Measurements from ENCODE around the gene NLGN1. TPM values are rescaled to one million over a fixed set of nuclear protein-coding genes. Genes with fewer than 3 reads are reported as not detected.

Gene NLGN1
- total and polyA plus RNA-seq, 2 of the 8 experiments (the other 6 are each of a cell fraction or from before 2014, with no cell fraction given): 7.8 to 14.8 TPM

DNA sequence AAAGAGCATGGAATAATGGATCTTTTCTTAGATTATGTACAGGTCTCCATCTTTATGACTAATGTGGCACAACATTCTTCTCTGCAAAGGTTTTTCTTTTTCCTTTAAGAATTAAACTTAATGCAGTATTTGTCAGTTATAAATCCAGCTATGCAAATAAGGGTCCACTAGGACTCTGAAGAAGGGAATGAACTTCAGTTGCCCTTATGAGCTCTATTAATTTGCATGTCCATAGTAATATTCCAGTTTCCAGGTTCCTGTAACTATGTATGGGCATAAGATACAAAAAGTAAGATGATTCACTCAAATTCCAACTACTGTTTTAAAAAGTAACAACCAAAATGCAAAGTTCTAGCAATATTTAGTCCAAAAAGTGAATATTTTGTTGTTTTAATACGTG is 337.4 kb downstream of the NLGN1 start (continued):
- TF ChIP-seq, protein P1, sequence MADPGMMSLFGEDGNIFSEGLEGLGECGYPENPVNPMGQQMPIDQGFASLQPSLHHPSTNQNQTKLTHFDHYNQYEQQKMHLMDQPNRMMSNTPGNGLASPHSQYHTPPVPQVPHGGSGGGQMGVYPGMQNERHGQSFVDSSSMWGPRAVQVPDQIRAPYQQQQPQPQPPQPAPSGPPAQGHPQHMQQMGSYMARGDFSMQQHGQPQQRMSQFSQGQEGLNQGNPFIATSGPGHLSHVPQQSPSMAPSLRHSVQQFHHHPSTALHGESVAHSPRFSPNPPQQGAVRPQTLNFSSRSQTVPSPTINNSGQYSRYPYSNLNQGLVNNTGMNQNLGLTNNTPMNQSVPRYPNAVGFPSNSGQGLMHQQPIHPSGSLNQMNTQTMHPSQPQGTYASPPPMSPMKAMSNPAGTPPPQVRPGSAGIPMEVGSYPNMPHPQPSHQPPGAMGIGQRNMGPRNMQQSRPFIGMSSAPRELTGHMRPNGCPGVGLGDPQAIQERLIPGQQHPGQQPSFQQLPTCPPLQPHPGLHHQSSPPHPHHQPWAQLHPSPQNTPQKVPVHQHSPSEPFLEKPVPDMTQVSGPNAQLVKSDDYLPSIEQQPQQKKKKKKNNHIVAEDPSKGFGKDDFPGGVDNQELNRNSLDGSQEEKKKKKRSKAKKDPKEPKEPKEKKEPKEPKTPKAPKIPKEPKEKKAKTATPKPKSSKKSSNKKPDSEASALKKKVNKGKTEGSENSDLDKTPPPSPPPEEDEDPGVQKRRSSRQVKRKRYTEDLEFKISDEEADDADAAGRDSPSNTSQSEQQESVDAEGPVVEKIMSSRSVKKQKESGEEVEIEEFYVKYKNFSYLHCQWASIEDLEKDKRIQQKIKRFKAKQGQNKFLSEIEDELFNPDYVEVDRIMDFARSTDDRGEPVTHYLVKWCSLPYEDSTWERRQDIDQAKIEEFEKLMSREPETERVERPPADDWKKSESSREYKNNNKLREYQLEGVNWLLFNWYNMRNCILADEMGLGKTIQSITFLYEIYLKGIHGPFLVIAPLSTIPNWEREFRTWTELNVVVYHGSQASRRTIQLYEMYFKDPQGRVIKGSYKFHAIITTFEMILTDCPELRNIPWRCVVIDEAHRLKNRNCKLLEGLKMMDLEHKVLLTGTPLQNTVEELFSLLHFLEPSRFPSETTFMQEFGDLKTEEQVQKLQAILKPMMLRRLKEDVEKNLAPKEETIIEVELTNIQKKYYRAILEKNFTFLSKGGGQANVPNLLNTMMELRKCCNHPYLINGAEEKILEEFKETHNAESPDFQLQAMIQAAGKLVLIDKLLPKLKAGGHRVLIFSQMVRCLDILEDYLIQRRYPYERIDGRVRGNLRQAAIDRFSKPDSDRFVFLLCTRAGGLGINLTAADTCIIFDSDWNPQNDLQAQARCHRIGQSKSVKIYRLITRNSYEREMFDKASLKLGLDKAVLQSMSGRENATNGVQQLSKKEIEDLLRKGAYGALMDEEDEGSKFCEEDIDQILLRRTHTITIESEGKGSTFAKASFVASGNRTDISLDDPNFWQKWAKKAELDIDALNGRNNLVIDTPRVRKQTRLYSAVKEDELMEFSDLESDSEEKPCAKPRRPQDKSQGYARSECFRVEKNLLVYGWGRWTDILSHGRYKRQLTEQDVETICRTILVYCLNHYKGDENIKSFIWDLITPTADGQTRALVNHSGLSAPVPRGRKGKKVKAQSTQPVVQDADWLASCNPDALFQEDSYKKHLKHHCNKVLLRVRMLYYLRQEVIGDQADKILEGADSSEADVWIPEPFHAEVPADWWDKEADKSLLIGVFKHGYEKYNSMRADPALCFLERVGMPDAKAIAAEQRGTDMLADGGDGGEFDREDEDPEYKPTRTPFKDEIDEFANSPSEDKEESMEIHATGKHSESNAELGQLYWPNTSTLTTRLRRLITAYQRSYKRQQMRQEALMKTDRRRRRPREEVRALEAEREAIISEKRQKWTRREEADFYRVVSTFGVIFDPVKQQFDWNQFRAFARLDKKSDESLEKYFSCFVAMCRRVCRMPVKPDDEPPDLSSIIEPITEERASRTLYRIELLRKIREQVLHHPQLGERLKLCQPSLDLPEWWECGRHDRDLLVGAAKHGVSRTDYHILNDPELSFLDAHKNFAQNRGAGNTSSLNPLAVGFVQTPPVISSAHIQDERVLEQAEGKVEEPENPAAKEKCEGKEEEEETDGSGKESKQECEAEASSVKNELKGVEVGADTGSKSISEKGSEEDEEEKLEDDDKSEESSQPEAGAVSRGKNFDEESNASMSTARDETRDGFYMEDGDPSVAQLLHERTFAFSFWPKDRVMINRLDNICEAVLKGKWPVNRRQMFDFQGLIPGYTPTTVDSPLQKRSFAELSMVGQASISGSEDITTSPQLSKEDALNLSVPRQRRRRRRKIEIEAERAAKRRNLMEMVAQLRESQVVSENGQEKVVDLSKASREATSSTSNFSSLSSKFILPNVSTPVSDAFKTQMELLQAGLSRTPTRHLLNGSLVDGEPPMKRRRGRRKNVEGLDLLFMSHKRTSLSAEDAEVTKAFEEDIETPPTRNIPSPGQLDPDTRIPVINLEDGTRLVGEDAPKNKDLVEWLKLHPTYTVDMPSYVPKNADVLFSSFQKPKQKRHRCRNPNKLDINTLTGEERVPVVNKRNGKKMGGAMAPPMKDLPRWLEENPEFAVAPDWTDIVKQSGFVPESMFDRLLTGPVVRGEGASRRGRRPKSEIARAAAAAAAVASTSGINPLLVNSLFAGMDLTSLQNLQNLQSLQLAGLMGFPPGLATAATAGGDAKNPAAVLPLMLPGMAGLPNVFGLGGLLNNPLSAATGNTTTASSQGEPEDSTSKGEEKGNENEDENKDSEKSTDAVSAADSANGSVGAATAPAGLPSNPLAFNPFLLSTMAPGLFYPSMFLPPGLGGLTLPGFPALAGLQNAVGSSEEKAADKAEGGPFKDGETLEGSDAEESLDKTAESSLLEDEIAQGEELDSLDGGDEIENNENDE (IDR thresholded peaks at IDR 0.05; ENCODE audit: insufficient replicate concordance, low read length): no peak
- TF ChIP-seq ZNF274 (IDR thresholded peaks at IDR 0.05; ENCODE audit: borderline replicate concordance, extremely low read depth, low read length) (no peak), TCF12 (IDR thresholded peaks at IDR 0.05; ENCODE audit: low read depth, low read length) (no peak), SP1 (IDR thresholded peaks at IDR 0.05; ENCODE audit: low read depth, low read length) (no peak), CHD1 (IDR thresholded peaks at IDR 0.05; ENCODE audit: low read depth, low read length) (no peak), EZH2 (IDR thresholded peaks at IDR 0.05; ENCODE audit: low read depth, low read length, severe bottlenecking) (no peak), GTF2F1 (IDR thresholded peaks at IDR 0.05; ENCODE audit: borderline replicate concordance, low read depth, low read length) (no peak)
